ENCODE results near the gene SGPP2. TPM values are rescaled to one million over a fixed set of nuclear protein-coding genes. Genes with fewer than 3 reads are reported as not detected.

Gene SGPP2
- total RNA-seq, 1 donor from 2014 or later: 0.20 TPM

GRCh38 chr2:222538535-222538934 is 114.2 kb downstream of the SGPP2 start:
- Histone ChIP-seq H3K36me3 (ENCODE audit: insufficient read depth, low read length) (no peaks in the 10 kb centered on the region), H3K4me2 (ENCODE audit: low read length) (no peak overlapping the region), H3K27ac (ENCODE audit: low read depth, low read length) (no peak overlapping the region), H3K79me2 (ENCODE audit: insufficient read depth, low read length) (no peaks in the 10 kb centered on the region), H3K4me3 (ENCODE audit: insufficient read depth, low read depth, low read length) (no peak overlapping the region), H3K27me3 (ENCODE audit: insufficient read depth, low read length) (no peaks in the 10 kb centered on the region), H3K9me3 (ENCODE audit: insufficient read depth, low read depth, low read length) (no peaks in the 10 kb centered on the region), H3K4me1 (ENCODE audit: insufficient read depth, low read length) (no peaks in the 10 kb centered on the region), H2AFZ (ENCODE audit: low read depth, low read length) (no peak overlapping the region), H4K20me1 (ENCODE audit: insufficient read depth, low read length) (no peaks in the 10 kb centered on the region), H3K9ac (ENCODE audit: low read length) (no peak overlapping the region)
- no peak for FAIRE-seq
- Mint-ChIP-seq H3K27ac (ENCODE audit: unreplicated experiment) (no peak overlapping the region), H3K9me3 (ENCODE audit: unreplicated experiment) (peaks cover 3% of the 10 kb centered on the region), H3K4me3 (ENCODE audit: unreplicated experiment) (no peak overlapping the region), H3K4me1 (ENCODE audit: low read depth, unreplicated experiment) (no peaks in the 10 kb centered on the region), H3K27me3 (ENCODE audit: low read depth, unreplicated experiment) (peaks cover 2% of the 10 kb centered on the region), H3K36me3 (ENCODE audit: low read depth, unreplicated experiment) (no peaks in the 10 kb centered on the region)
- TF ChIP-seq EZH2 (IDR thresholded peaks at IDR 0.05; ENCODE audit: insufficient read depth, low read length): no peak
- no peak for TF ChIP-seq CTCF (IDR thresholded peaks at IDR 0.05; ENCODE audit: insufficient read depth, low read depth, low read length)
- DNase-seq (ENCODE audit: low read depth): no peak

- Histone ChIP-seq H2AFZ (ENCODE audit: low read depth, low read length) (no peak overlapping the region), H4K20me1 (ENCODE audit: insufficient read depth, low read length) (no peaks in the 10 kb centered on the region), H3K79me2 (ENCODE audit: insufficient read depth, low read length) (no peaks in the 10 kb centered on the region), H3K27ac (ENCODE audit: low read depth, low read length) (no peak overlapping the region), H3K4me2 (ENCODE audit: low read length) (no peak overlapping the region), H3K9me3 (ENCODE audit: insufficient read depth, low read depth, low read length) (no peaks in the 10 kb centered on the region), H3K4me3 (ENCODE audit: insufficient read depth, low read depth, low read length) (no peak overlapping the region), H3K4me1 (ENCODE audit: insufficient read depth, low read length) (no peaks in the 10 kb centered on the region), H3K9ac (ENCODE audit: low read length) (no peak overlapping the region), H3K27me3 (ENCODE audit: insufficient read depth, low read length) (no peaks in the 10 kb centered on the region), H3K36me3 (ENCODE audit: insufficient read depth, low read length) (no peaks in the 10 kb centered on the region)
- Mint-ChIP-seq H3K4me1 (ENCODE audit: low read depth, unreplicated experiment) (peaks cover 2% of the 10 kb centered on the region), H3K27me3 (ENCODE audit: low read depth, unreplicated experiment) (no peaks in the 10 kb centered on the region), H3K27ac (ENCODE audit: unreplicated experiment) (no peak overlapping the region), H3K36me3 (ENCODE audit: low read depth, unreplicated experiment) (no peaks in the 10 kb centered on the region), H3K4me3 (ENCODE audit: unreplicated experiment) (no peak overlapping the region), H3K9me3 (ENCODE audit: unreplicated experiment) (no peaks in the 10 kb centered on the region)
- TF ChIP-seq CTCF (IDR thresholded peaks at IDR 0.05; ENCODE audit: insufficient read depth, low read depth, low read length): no peak
- no peak for TF ChIP-seq EZH2 (IDR thresholded peaks at IDR 0.05; ENCODE audit: insufficient read depth, low read length)
- DNase-seq (ENCODE audit: low read depth): no peak
- no peak for FAIRE-seq
These were observed 120.3 kb downstream of the SGPP2 start for GRCh38 chr2:222544661-222545060.

- Histone ChIP-seq H3K4me1 (ENCODE audit: insufficient read depth, low read length) (no peaks in the 10 kb centered on the region), H3K9me3 (ENCODE audit: insufficient read depth, low read depth, low read length) (no peaks in the 10 kb centered on the region), H4K20me1 (ENCODE audit: insufficient read depth, low read length) (no peaks in the 10 kb centered on the region), H2AFZ (ENCODE audit: low read depth, low read length) (no peak overlapping the region), H3K27ac (ENCODE audit: low read depth, low read length) (no peak overlapping the region), H3K27me3 (ENCODE audit: insufficient read depth, low read length) (no peaks in the 10 kb centered on the region), H3K9ac (ENCODE audit: low read length) (no peak overlapping the region), H3K4me3 (ENCODE audit: insufficient read depth, low read depth, low read length) (no peak overlapping the region), H3K79me2 (ENCODE audit: insufficient read depth, low read length) (no peaks in the 10 kb centered on the region), H3K4me2 (ENCODE audit: low read length) (no peak overlapping the region), H3K36me3 (ENCODE audit: insufficient read depth, low read length) (no peaks in the 10 kb centered on the region)
- no peaks in the 10 kb centered on the region for H3K36me3 Mint-ChIP-seq (ENCODE audit: low read depth, unreplicated experiment)
- DNase-seq (ENCODE audit: low read depth) (no peak), FAIRE-seq (no peak)
- no peak overlapping the region for H3K27ac Mint-ChIP-seq (ENCODE audit: unreplicated experiment)
- TF ChIP-seq CTCF (IDR thresholded peaks at IDR 0.05; ENCODE audit: insufficient read depth, low read depth, low read length): no peak
- no peak for TF ChIP-seq EZH2 (IDR thresholded peaks at IDR 0.05; ENCODE audit: insufficient read depth, low read length)
- peaks cover 2% of the 10 kb centered on the region for H3K4me1 Mint-ChIP-seq (ENCODE audit: low read depth, unreplicated experiment)
- no peak overlapping the region for H3K4me3 Mint-ChIP-seq (ENCODE audit: unreplicated experiment)
- no peaks in the 10 kb centered on the region for H3K27me3 Mint-ChIP-seq (ENCODE audit: low read depth, unreplicated experiment)
- no peaks in the 10 kb centered on the region for H3K9me3 Mint-ChIP-seq (ENCODE audit: unreplicated experiment)
These were observed 121.8 kb downstream of the SGPP2 start for GRCh38 chr2:222545823-222546795.

Data from astrocyte (in vitro differentiated cells and primary cell).